ENCODE measurements around the gene FAM204A. TPM values are rescaled to one million over a fixed set of nuclear protein-coding genes. Genes with fewer than 3 reads are reported as not detected.

FAM204A gene
- total RNA-seq, 4 donors from 2014 or later = 58.6 to 78.7 (median 69.3) TPM

GRCh38 chr10:118311505-118311904 is 30.6 kb downstream of the FAM204A start:
- WGBS = 80% methylated on average over 2 of the region's 2 CpGs
- no peak for DNase-seq (ENCODE audit: extremely low spot score)
- intact Hi-C loops (cut with DNase I) = no loop called here
- H3K36me3 ChIP-seq = peaks cover 0 to 62% (median 29%) of the 10 kb centered on the region in 4 donors
- no peaks in the 10 kb centered on the region for H3K9me3 ChIP-seq
- peaks cover 0 to 27% (median 22%) of the 10 kb centered on the region in 4 donors for H3K4me1 ChIP-seq
- H3K27ac ChIP-seq (replicated peaks in 1 of 4) = no peak overlapping the region
- TF ChIP-seq POLR2AphosphoS5 (IDR thresholded peaks at IDR 0.05) (no peak), EP300 (IDR thresholded peaks at IDR 0.05) (no peak), CTCF (IDR thresholded peaks at IDR 0.05) (no peak), POLR2A (IDR thresholded peaks at IDR 0.05; ENCODE audit: low read depth) (no peak)
- H3K4me3 ChIP-seq = no peak overlapping the region
- no peaks in the 10 kb centered on the region for H3K27me3 ChIP-seq

- Histone ChIP-seq H3K4me3 (no peak overlapping the region), H3K9me3 (no peaks in the 10 kb centered on the region), H3K4me1 (peaks cover 0 to 27% (median 24%) of the 10 kb centered on the region in 4 donors), H3K36me3 (peaks cover 0 to 65% (median 34%) of the 10 kb centered on the region in 4 donors), H3K27me3 (no peaks in the 10 kb centered on the region), H3K27ac (replicated peaks in 1 of 4) (no peak overlapping the region)
- TF ChIP-seq EP300 (IDR thresholded peaks at IDR 0.05) (no peak), POLR2AphosphoS5 (IDR thresholded peaks at IDR 0.05) (no peak), CTCF (IDR thresholded peaks at IDR 0.05) (no peak), POLR2A (IDR thresholded peaks at IDR 0.05; ENCODE audit: low read depth) (no peak)
- intact Hi-C loops (cut with DNase I) = no loop called here
- WGBS = 59% methylated on average over 2 of the region's 2 CpGs
- DNase-seq (ENCODE audit: extremely low spot score) = no peak
These were observed 31.3 kb downstream of the FAM204A start for GRCh38 chr10:118310822-118311221.

DNA sequence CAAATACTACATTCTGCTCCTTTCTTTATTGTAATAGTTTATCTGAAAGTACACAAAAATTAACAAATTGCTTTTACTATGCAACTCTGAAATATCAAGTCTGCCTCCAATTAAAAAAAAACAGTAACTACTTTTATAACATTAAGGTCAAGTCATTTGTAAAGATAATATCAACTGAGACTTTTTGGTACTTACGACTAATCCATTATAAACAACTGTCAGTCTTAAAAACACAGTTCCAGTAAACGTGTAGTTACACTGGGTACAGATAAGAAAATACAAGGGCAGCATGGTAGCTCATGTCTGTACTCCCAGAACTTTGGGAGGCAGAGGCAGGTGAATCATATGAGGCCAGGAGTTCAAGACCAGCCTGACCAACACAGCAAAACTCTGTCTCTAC is 32.2 kb downstream of the FAM204A start:
- 45% methylated on average over 2 of the region's 2 CpGs for WGBS
- H3K36me3 ChIP-seq = peaks cover 0 to 74% (median 38%) of the 10 kb centered on the region in 4 donors
- intact Hi-C loops (cut with DNase I) = no loop called here
- no peaks in the 10 kb centered on the region for H3K9me3 ChIP-seq
- TF ChIP-seq POLR2AphosphoS5 (IDR thresholded peaks at IDR 0.05) (no peak), EP300 (IDR thresholded peaks at IDR 0.05) (no peak), CTCF (IDR thresholded peaks at IDR 0.05) (no peak), POLR2A (IDR thresholded peaks at IDR 0.05; ENCODE audit: low read depth) (no peak)
- no peak overlapping the region for H3K27ac ChIP-seq (replicated peaks in 1 of 4)
- H3K4me3 ChIP-seq = no peak overlapping the region
- H3K27me3 ChIP-seq = no peaks in the 10 kb centered on the region
- peaks cover 0 to 27% (median 24%) of the 10 kb centered on the region in 4 donors for H3K4me1 ChIP-seq
- DNase-seq (ENCODE audit: extremely low spot score) = no peak

DNA sequence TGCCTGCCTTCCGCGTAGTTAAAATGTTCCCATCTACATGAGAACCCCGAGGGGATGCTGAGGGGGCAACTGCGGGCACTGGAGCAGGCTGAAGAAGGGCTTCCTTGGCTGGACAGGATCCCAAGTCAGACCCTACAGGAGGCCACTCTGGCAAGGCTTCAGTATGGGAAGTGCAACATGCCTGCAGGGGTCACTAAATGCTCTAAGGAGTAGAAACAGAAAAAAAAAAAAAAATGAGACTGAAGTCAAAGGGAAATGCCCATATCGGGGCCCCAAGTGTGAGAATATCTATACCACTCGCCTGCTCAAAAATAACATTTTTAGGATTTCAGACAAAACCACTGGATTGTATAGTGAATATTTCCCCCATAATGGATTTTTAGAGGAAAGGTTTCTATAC is 33.5 kb downstream of the FAM204A start:
- Histone ChIP-seq H3K4me3 (no peak overlapping the region), H3K4me1 (peaks cover 0 to 27% (median 24%) of the 10 kb centered on the region in 4 donors), H3K27me3 (no peaks in the 10 kb centered on the region), H3K36me3 (peaks cover 0 to 78% (median 37%) of the 10 kb centered on the region in 4 donors), H3K27ac (replicated peaks in 1 of 4) (no peak overlapping the region), H3K9me3 (no peaks in the 10 kb centered on the region)
- no peak for TF ChIP-seq EP300 (IDR thresholded peaks at IDR 0.05)
- TF ChIP-seq POLR2AphosphoS5 (IDR thresholded peaks at IDR 0.05) = no peak
- no peak for TF ChIP-seq POLR2A (IDR thresholded peaks at IDR 0.05; ENCODE audit: low read depth)
- TF ChIP-seq CTCF (IDR thresholded peaks at IDR 0.05) = no peak
- WGBS = 97% methylated on average over 6 of the region's 6 CpGs
- intact Hi-C loops (cut with DNase I) = no loop called here
- no peak for DNase-seq (ENCODE audit: extremely low spot score)

GRCh38 chr10:118307859-118308258 is 34.3 kb downstream of the FAM204A start:
- H3K4me1 ChIP-seq = peaks cover 0 to 29% (median 27%) of the 10 kb centered on the region in 4 donors
- intact Hi-C loops (cut with DNase I) = no loop called here
- no peak overlapping the region for H3K4me3 ChIP-seq
- DNase-seq (ENCODE audit: extremely low spot score) = no peak
- 56% methylated on average over 4 of the region's 4 CpGs for whole genome bisulfite sequencing
- H3K9me3 ChIP-seq = no peaks in the 10 kb centered on the region
- H3K27ac ChIP-seq (replicated peaks in 1 of 4) = no peak overlapping the region
- peaks cover 0 to 70% (median 37%) of the 10 kb centered on the region in 4 donors for H3K36me3 ChIP-seq
- H3K27me3 ChIP-seq = no peaks in the 10 kb centered on the region
- no peak for TF ChIP-seq CTCF (IDR thresholded peaks at IDR 0.05)
- no peak for TF ChIP-seq POLR2AphosphoS5 (IDR thresholded peaks at IDR 0.05)
- TF ChIP-seq POLR2A (IDR thresholded peaks at IDR 0.05; ENCODE audit: low read depth) = no peak
- no peak for TF ChIP-seq EP300 (IDR thresholded peaks at IDR 0.05)
